Measurements from ENCODE around the gene NLRP9. TPM values are rescaled to one million over a fixed set of nuclear protein-coding genes. Genes with fewer than 3 reads are reported as not detected.

The NLRP9 gene
- total RNA-seq, 2 experiments from 2014 or later: not detected

GRCh38 chr19:55660991-55661390, 77.2 kb downstream of the NLRP9 start:
- no peak overlapping the region for H3K27ac Mint-ChIP-seq
- peaks cover 44% of the 10 kb centered on the region for H3K36me3 Mint-ChIP-seq (ENCODE audit: low read depth)
- intact Hi-C loops (cut with micrococcal nuclease): no loop called here

DNA sequence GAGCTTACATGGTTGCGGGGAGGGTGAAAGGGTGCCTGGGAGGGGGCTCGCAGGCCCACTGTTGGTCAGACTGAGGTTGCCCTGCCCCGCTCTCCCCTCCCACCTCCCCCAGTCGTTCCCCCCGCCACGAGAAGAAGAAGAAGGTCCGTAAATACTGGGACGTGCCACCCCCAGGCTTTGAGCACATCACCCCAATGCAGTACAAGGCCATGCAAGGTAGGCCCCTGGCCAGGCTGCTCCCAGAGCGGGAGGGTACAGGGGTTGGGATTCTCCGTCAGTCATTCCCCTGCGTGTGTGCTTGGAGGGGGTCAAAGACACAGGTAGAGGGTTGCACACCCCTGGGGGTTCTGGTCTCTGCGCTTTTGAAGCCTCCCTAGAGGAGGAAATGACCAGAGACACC, 77.8 kb downstream of the NLRP9 start:
- no peaks in the 10 kb centered on the region for H3K27me3 Mint-ChIP-seq (ENCODE audit: low read depth)
- CTCF ChIA-PET: no interaction called here
- no peak for DNase-seq
- no peaks in the 10 kb centered on the region for H3K9me3 Mint-ChIP-seq
- intact Hi-C loops (cut with micrococcal nuclease): no loop called here
- no peak overlapping the region for H3K27ac Mint-ChIP-seq
- H3K4me1 Mint-ChIP-seq (ENCODE audit: low read depth): peaks cover 54% of the 10 kb centered on the region
- H3K4me3 Mint-ChIP-seq: no peak overlapping the region
- H3K36me3 Mint-ChIP-seq (ENCODE audit: low read depth): peaks cover 47% of the 10 kb centered on the region

More at GRCh38 chr19:55660991-55661390, 77.2 kb downstream of the NLRP9 start:
- Mint-ChIP-seq H3K4me3 (no peak overlapping the region), H3K27me3 (ENCODE audit: low read depth) (no peaks in the 10 kb centered on the region), H3K9me3 (no peaks in the 10 kb centered on the region), H3K4me1 (ENCODE audit: low read depth) (peaks cover 54% of the 10 kb centered on the region)
- CTCF ChIA-PET: no interaction called here
- DNase-seq: no peak

DNA sequence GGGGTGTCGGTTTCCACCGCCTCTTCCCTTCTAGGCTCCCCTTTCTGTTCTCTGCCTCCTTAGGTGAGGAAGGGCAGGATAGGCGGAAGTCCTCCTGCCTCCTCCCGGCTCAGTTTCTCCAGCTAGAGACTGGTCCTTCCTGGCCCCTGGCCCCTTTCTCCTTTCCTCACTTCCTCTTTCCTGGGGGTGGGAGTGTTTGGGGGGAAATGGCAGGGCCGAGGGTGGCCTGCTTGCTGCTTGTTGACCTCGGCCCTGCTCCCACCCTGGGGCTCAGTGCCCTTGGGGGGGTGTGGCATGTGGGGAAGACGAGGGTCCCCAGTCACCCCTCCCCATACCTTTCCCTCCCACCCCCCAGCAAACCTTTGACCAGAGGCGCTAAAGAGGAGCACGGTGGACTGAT, 78.4 kb downstream of the NLRP9 start:
- intact Hi-C loops (cut with micrococcal nuclease): loop anchor here (10.0 kb wide), 2 partner anchors 655 to 1195 kb away; partner anchors contain the start of genes LENG9 and ZSCAN5A
- Mint-ChIP-seq H3K4me3 (no peak overlapping the region), H3K27me3 (ENCODE audit: low read depth) (no peaks in the 10 kb centered on the region), H3K36me3 (ENCODE audit: low read depth) (peaks cover 49% of the 10 kb centered on the region), H3K9me3 (no peaks in the 10 kb centered on the region), H3K27ac (no peak overlapping the region), H3K4me1 (ENCODE audit: low read depth) (peaks cover 53% of the 10 kb centered on the region)
- no peak for DNase-seq
- CTCF ChIA-PET: no interaction called here

GRCh38 chr19:55658846-55659459, 79.2 kb downstream of the NLRP9 start:
- DNase-seq: no peak
- Mint-ChIP-seq H3K27me3 (ENCODE audit: low read depth) (no peaks in the 10 kb centered on the region), H3K9me3 (no peaks in the 10 kb centered on the region), H3K4me3 (no peak overlapping the region), H3K4me1 (ENCODE audit: low read depth) (peaks cover 47% of the 10 kb centered on the region), H3K36me3 (ENCODE audit: low read depth) (peaks cover 46% of the 10 kb centered on the region), H3K27ac (no peak overlapping the region)
- CTCF ChIA-PET: no interaction called here
- intact Hi-C loops (cut with micrococcal nuclease): loop anchor here (10.0 kb wide), 2 partner anchors 656 to 1194 kb away; partner anchors contain the start of genes LENG9 and ZSCAN5A

Other genes with a start within 250 kb of the NLRP9 start
- gene SSC5D, start 250.0 kb downstream of the NLRP9 start, total RNA-seq: under 1 TPM; 0.25 to 0.48 TPM
- not detected for gene SBK2, start 201.3 kb downstream of the NLRP9 start, total RNA-seq
- not detected for gene SBK3, start 192.9 kb downstream of the NLRP9 start, total RNA-seq
- 1 to 10 TPM; 6.1 to 6.5 TPM for gene ZNF579, start 157.6 kb downstream of the NLRP9 start, total RNA-seq
- 10 to 100 TPM; 12.8 to 14.8 TPM for gene FIZ1, start 138.9 kb downstream of the NLRP9 start, total RNA-seq
- gene ZNF524, start 138.1 kb downstream of the NLRP9 start, total RNA-seq: 10 to 100 TPM; 20.9 to 23.0 TPM
- gene ZNF865, start 132.8 kb downstream of the NLRP9 start, total RNA-seq: 10 to 100 TPM; 10.8 to 11.2 TPM
- gene ZNF784, start 113.8 kb downstream of the NLRP9 start, total RNA-seq: 1 to 10 TPM; 3.7 to 4.0 TPM
- gene ZNF580, start 97.4 kb downstream of the NLRP9 start, total RNA-seq: 10 to 100 TPM; 18.1 to 18.7 TPM
- gene ZNF581, start 94.8 kb downstream of the NLRP9 start, total RNA-seq: 10 to 100 TPM; 18.0 to 20.7 TPM
- 1 to 10 TPM; 4.2 to 4.4 TPM for gene CCDC106, start 90.2 kb downstream of the NLRP9 start, total RNA-seq
- 100 to 1,000 TPM; 285 to 293 TPM for gene U2AF2, start 83.4 kb downstream of the NLRP9 start, total RNA-seq
- gene EPN1, start 63.2 kb downstream of the NLRP9 start, total RNA-seq: 10 to 100 TPM; 23.4 TPM
- not detected for gene RFPL4A, start 20.7 kb upstream of the NLRP9 start, total RNA-seq
- not detected for gene RFPL4AL1, start 30.7 kb upstream of the NLRP9 start, total RNA-seq
- under 1 TPM in 1 of 2 experiments, not detected in 1; 0.10 TPM for gene NLRP11, start 93.6 kb upstream of the NLRP9 start, total RNA-seq
- gene NLRP4, start 98.1 kb upstream of the NLRP9 start, total RNA-seq: not detected
- not detected for gene NLRP13, start 193.9 kb upstream of the NLRP9 start, total RNA-seq
- not detected for gene NLRP8, start 209.4 kb upstream of the NLRP9 start, total RNA-seq
- gene NLRP5, start 248.4 kb upstream of the NLRP9 start, total RNA-seq: not detected